Pulmonary artery endothelial cell (primary cell): ENCODE results near the gene TLE3. TPM values are rescaled to one million over a fixed set of nuclear protein-coding genes. Genes with fewer than 3 reads are reported as not detected.

Source experiments
- DNase-seq: peaks from one replicate; pipeline ENCODE4 v3.0.0-alpha.2; 2011; ENCODE audit warnings: low read depth, low spot score
- total RNA-seq: library from RNA; depleted of rRNA; stranded (reverse); fragments of >200 nt; gene quantifications from 2 replicates; pipeline ENCODE4 v1.2.3, GENCODE V29; 2014

Gene TLE3
- total RNA-seq, 1 donor from 2014 or later: 27.7 TPM

- no peak for DNase-seq
Observed at GRCh38 chr15:70031261-70031660, 66.5 kb downstream of the TLE3 start.

GRCh38 chr15:70030851-70031250, 66.9 kb downstream of the TLE3 start:
- DNase-seq: no peak

- no peak for DNase-seq
Observed at GRCh38 chr15:70029297-70029701, 68.4 kb downstream of the TLE3 start.

GRCh38 chr15:70027518-70027917, 70.2 kb downstream of the TLE3 start:
- no peak for DNase-seq

GRCh38 chr15:70026991-70027390, 70.7 kb downstream of the TLE3 start:
- DNase-seq: no peak

GRCh38 chr15:70025413-70026296, 72.1 kb downstream of the TLE3 start:
- DNase-seq: no peak

GRCh38 chr15:70024521-70024920, 73.2 kb downstream of the TLE3 start:
- no peak for DNase-seq

GRCh38 chr15:70023769-70024491, 73.8 kb downstream of the TLE3 start:
- no peak for DNase-seq

- no peak for DNase-seq
Observed at GRCh38 chr15:70023064-70023768, 74.5 kb downstream of the TLE3 start.

GRCh38 chr15:70020229-70020628, 77.5 kb downstream of the TLE3 start:
- no peak for DNase-seq

- DNase-seq: no peak
Observed at GRCh38 chr15:70018646-70019600, 78.8 kb downstream of the TLE3 start.

- DNase-seq: no peak
Observed at GRCh38 chr15:70017801-70018200, 79.9 kb downstream of the TLE3 start.

GRCh38 chr15:70017025-70017424, 80.7 kb downstream of the TLE3 start:
- DNase-seq: no peak

GRCh38 chr15:70016511-70016994, 81.2 kb downstream of the TLE3 start:
- no peak for DNase-seq

- no peak for DNase-seq
Observed at GRCh38 chr15:70014860-70015490, 82.7 kb downstream of the TLE3 start.

GRCh38 chr15:70014331-70014730, 83.4 kb downstream of the TLE3 start:
- no peak for DNase-seq

GRCh38 chr15:70013656-70014313, 83.9 kb downstream of the TLE3 start:
- no peak for DNase-seq

GRCh38 chr15:70012895-70013294, 84.8 kb downstream of the TLE3 start:
- DNase-seq: no peak

GRCh38 chr15:70008697-70009290, 88.9 kb downstream of the TLE3 start:
- DNase-seq: no peak
